ENCODE measurements around the gene XRN2. TPM values are rescaled to one million over a fixed set of nuclear protein-coding genes. Genes with fewer than 3 reads are reported as not detected.

The XRN2 gene
- total and polyA plus RNA-seq, 2 experiments from 2014 or later = 39.6 to 79.1 TPM

GRCh38 chr20:21393166-21393565 is 90.0 kb downstream of the XRN2 start:
- Histone ChIP-seq H3K9me3 (ENCODE audit: low read depth) (no peaks in the 10 kb centered on the region), H3K79me2 (no peaks in the 10 kb centered on the region), H3K9me2 (replicated peaks; ENCODE audit: insufficient read depth) (no peaks in the 10 kb centered on the region), H3K27ac (no peak overlapping the region), H3K4me1 (ENCODE audit: insufficient read depth) (peaks cover 10% of the 10 kb centered on the region), H4K20me1 (ENCODE audit: insufficient read depth, poor library complexity, severe bottlenecking) (no peaks in the 10 kb centered on the region), H3K27me3 (peaks cover 95% of the 10 kb centered on the region), H2AFZ (no peak overlapping the region), H3K36me3 (replicated peaks; ENCODE audit: insufficient read depth, low read depth) (no peaks in the 10 kb centered on the region), H3K4me3 (no peak overlapping the region), H3K4me2 (no peak overlapping the region)
- 47% methylated on average over 4 of the region's 4 CpGs for WGBS (ENCODE audit: low lambda C conversion rate, missing lambda C conversion rate)
- no peak for DNase-seq (ENCODE audit: low spot score)
- no peak for TF ChIP-seq CTCF (IDR thresholded peaks at IDR 0.05; ENCODE audit: poor library complexity)
- no peak for TF ChIP-seq EZH2phosphoT487 (IDR thresholded peaks at IDR 0.05; ENCODE audit: low read depth, severe bottlenecking, unreplicated experiment)
- no peak for TF ChIP-seq EZH2 (IDR thresholded peaks at IDR 0.05; ENCODE audit: borderline replicate concordance)

- Histone ChIP-seq H3K9me3 (ENCODE audit: low read depth) (no peaks in the 10 kb centered on the region), H3K4me2 (no peak overlapping the region), H3K27ac (no peak overlapping the region), H3K4me1 (ENCODE audit: insufficient read depth) (peaks cover 10% of the 10 kb centered on the region), H3K4me3 (no peak overlapping the region), H3K9me2 (replicated peaks; ENCODE audit: insufficient read depth) (no peaks in the 10 kb centered on the region), H3K36me3 (replicated peaks; ENCODE audit: insufficient read depth, low read depth) (no peaks in the 10 kb centered on the region), H3K27me3 (peaks cover 96% of the 10 kb centered on the region), H4K20me1 (ENCODE audit: insufficient read depth, poor library complexity, severe bottlenecking) (no peaks in the 10 kb centered on the region), H3K79me2 (no peaks in the 10 kb centered on the region), H2AFZ (no peak overlapping the region)
- 53% methylated on average over 4 of the region's 4 CpGs for WGBS (ENCODE audit: low lambda C conversion rate, missing lambda C conversion rate)
- TF ChIP-seq EZH2phosphoT487 (IDR thresholded peaks at IDR 0.05; ENCODE audit: low read depth, severe bottlenecking, unreplicated experiment) (no peak), CTCF (IDR thresholded peaks at IDR 0.05; ENCODE audit: poor library complexity) (no peak), EZH2 (IDR thresholded peaks at IDR 0.05; ENCODE audit: borderline replicate concordance) (peak; percentile 23)
- no peak for DNase-seq (ENCODE audit: low spot score)
Measured at GRCh38 chr20:21393816-21394519, 90.8 kb downstream of the XRN2 start.

GRCh38 chr20:21394551-21394950 is 91.4 kb downstream of the XRN2 start:
- Histone ChIP-seq H3K27me3 (peaks cover 96% of the 10 kb centered on the region), H3K27ac (no peak overlapping the region), H3K9me2 (replicated peaks; ENCODE audit: insufficient read depth) (no peaks in the 10 kb centered on the region), H3K9me3 (ENCODE audit: low read depth) (no peaks in the 10 kb centered on the region), H3K79me2 (no peaks in the 10 kb centered on the region), H2AFZ (no peak overlapping the region), H3K4me2 (no peak overlapping the region), H4K20me1 (ENCODE audit: insufficient read depth, poor library complexity, severe bottlenecking) (no peaks in the 10 kb centered on the region), H3K4me1 (ENCODE audit: insufficient read depth) (peaks cover 10% of the 10 kb centered on the region), H3K36me3 (replicated peaks; ENCODE audit: insufficient read depth, low read depth) (no peaks in the 10 kb centered on the region), H3K4me3 (no peak overlapping the region)
- no peak for DNase-seq (ENCODE audit: low spot score)
- 63% methylated on average over 3 of the region's 3 CpGs for WGBS (ENCODE audit: low lambda C conversion rate, missing lambda C conversion rate)
- no peak for TF ChIP-seq CTCF (IDR thresholded peaks at IDR 0.05; ENCODE audit: poor library complexity)
- no peak for TF ChIP-seq EZH2 (IDR thresholded peaks at IDR 0.05; ENCODE audit: borderline replicate concordance)
- TF ChIP-seq EZH2phosphoT487 (IDR thresholded peaks at IDR 0.05; ENCODE audit: low read depth, severe bottlenecking, unreplicated experiment) = no peak

Measured in hepatocyte (in vitro differentiated cells).